ENCODE results near the gene GSC. TPM values are rescaled to one million over a fixed set of nuclear protein-coding genes. Genes with fewer than 3 reads are reported as not detected.
"Not testable (repeated sequence)": the region's sequence is repeated elsewhere in the genome, so short reads cannot be mapped to it uniquely, and the experiment has no call there.

GSC gene
- total RNA-seq, 1 experiment from 2014 or later = 4.7 TPM

DNA sequence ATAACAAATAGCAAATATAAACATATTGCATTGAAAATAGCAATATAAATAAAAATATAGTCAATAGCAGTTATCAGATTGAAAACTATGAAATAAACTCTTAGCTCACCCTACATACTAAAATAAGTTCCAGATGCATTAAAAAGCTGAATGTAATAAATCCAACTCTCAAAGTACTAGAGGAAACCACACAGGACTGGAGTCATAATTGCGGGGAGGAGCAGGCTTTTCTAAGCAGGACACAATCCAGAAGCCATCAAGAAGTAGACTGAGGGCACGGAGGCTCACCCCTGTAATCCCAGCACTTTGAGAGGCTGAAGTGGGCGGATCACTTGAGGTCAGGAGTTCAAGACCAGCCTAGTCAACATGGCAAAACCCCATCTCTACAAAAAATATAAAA, 22.2 kb downstream of the GSC start:
- no peak for DNase-seq (ENCODE audit: extremely low read depth, low read depth)

DNA sequence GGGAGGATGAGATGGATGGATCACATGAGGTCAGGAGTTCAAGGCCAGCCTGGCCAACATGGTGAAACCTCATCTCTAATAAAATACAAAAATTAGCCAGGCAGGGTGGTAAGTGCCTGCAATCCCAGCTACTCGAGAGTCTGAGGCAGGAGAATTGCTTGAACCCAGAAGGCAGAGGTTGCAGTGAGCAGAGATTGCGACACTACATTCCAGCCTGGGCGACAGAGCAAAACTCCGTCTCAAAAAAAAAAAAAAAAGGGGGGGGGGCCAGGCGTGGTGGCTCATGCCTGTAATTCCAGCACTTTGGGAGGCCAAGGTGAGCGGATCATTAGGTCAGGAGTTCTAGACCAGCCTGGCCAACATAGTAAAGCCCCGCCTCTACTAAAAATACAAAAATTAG, 22.8 kb downstream of the GSC start:
- not testable (repeated sequence) for DNase-seq (ENCODE audit: extremely low read depth, low read depth)

GRCh38 chr14:94746131-94746530, 23.8 kb downstream of the GSC start:
- DNase-seq (ENCODE audit: extremely low read depth, low read depth) = no peak

DNA sequence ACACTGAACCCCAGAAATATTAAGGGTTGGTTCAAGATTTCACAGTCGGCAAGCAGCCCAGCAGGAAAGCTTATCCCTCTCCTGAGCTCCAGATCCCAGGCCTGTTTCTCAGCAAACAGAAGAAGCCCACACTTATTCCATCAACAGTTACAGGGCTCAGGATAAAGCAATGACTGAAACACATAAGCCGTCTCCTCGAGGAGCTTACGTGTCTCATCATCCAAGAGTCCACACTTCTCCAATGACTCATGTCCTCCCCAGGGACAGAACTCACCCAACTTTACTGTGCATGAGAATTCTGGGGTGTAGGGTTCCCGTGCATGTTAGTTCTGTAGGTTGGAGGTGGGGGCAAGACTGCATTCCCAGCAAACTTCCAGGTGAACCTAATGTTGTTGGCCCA, 31.2 kb downstream of the GSC start:
- peak; percentile 36 for DNase-seq (ENCODE audit: extremely low read depth, low read depth)

DNA sequence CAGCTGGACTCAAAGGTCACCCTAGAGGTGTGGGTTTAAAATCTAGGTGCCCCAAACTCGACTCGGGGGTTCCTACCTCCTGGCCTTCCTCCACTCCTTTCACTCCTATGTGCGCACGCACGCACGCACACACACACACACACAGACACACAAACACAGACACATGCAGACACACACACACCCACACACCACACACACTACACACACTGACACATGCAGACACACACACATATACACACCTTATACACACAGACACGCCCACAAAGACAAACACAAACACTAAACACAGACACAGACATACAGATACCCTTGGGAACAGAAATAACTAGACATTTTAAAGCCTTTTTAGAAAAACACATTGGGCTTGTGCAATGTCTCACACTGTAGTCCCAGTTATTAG, 31.8 kb downstream of the GSC start:
- no peak for DNase-seq (ENCODE audit: extremely low read depth, low read depth)

GRCh38 chr14:94728950-94729349, 41.0 kb downstream of the GSC start:
- DNase-seq (ENCODE audit: extremely low read depth, low read depth) = no peak

DNA sequence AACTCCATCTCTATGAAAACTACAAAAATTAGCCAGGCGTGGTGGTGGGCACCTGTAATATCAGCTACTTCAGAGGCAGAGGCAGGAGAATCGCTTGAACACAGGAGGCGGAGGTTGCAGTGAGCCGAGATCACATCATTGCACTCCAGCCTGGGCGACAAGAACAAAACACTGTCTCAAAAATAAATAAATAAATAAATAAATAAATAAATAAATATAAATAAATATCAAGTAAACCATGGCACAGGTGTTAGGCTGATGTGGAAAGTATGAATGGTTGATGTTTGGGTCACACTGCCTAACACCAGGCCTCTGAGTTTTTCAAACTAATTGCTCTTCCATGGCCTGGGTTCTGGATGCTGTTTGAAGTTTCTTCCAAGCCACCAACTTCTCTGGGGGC, 41.5 kb downstream of the GSC start:
- not testable (repeated sequence) for DNase-seq (ENCODE audit: extremely low read depth, low read depth)

GRCh38 chr14:94726649-94727048, 43.3 kb downstream of the GSC start:
- DNase-seq (ENCODE audit: extremely low read depth, low read depth) = not testable (repeated sequence)

DNA sequence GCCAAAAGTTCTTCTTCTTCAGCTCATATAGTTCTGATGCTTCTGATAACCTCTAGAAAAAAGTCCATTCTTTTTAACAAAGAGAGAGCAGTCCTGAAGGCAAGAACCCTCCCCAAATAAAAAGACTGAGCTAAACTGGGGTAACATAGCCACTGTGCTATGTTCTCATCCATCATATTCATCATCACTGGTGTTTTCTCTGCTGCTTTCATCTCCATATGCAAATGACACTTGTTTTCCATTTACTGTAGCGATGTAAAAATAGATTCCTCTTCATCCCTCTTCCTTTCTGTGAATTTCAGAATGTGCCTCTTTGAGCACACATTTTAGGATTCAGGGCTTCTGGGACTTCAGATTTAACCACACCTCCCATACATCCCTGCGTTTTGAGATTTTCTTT, 44.9 kb downstream of the GSC start:
- no peak for DNase-seq (ENCODE audit: extremely low read depth, low read depth)

DNA sequence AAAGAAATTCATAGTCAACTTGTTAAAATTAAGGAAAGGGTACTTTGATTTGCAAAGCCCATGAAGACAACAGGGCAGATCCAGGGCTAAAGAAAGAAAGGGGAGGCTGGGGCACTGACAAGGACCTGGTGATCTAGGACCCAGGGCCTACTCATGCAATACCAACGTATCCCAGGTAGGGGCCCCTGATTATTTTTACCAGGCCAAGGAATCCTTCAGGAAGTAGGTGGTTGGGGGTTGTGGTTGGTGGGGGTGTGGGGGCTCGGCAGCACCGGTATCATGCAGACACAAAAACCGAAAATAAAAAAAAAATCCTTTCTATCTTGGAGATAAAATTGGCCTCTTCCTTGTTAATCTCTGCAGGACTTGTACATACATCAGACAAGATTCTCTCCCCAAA, 47.5 kb downstream of the GSC start:
- no peak for DNase-seq (ENCODE audit: extremely low read depth, low read depth)

Other genes starting within 250 kb of the GSC start
- gene SERPINA4, start 208.7 kb downstream of the GSC start, total RNA-seq (2014; rRNA removed; shearing (Covaris generic)) = not detected in 2 replicates
- 0.15 TPM in 1 of 2 replicates, not detected in the other for gene SERPINA5, start 188.7 kb downstream of the GSC start, total RNA-seq (2014; rRNA removed; shearing (Covaris generic))
- gene SERPINA3, start 157.7 kb downstream of the GSC start, total RNA-seq (2014; rRNA removed; shearing (Covaris generic)) = not detected in 2 replicates

All from NCI-H460 (cell line).